SK-N-MC (cell line): ENCODE results near the gene RASA3.

Source experiments
- FOXP2 ChIP-seq: optimal IDR thresholded peaks from 2 replicates; pipeline ENCODE3; 2011; ENCODE audit warnings: mild to moderate bottlenecking, moderate library complexity; ENCODE audit not compliant: insufficient read depth; ENCODE audit errors: extremely low read length, control extremely low read depth
- POLR2AphosphoS5 ChIP-seq: IDR thresholded peaks from 2 replicates; pipeline ENCODE4 v1.6.1; 2012; ENCODE audit warnings: mild to moderate bottlenecking, low read depth, low read length, borderline replicate concordance

DNA sequence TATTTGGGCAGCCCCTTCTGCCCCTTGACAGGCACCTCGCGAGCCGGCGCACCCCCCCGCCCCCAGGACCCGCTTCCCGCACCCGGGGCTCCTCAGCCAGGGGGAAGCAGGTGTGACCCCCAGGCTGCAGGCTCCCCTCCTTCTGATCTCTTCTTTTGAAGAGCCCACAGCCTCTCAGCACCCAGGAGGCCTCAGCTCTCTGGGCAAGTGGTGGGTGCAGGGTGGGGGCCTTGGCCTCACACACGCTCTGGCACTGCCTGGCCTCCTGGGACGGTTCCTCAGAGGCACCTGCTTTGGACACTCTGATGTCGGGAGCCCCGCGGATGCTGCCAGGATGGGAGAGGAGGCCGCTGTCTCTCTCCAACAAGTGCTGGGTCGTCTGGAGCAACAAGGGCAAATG lies 157.0 kb downstream of the RASA3 start:
- TF ChIP-seq POLR2AphosphoS5 (no peak), FOXP2 (no peak)
